ENCODE data around the gene EXOC6.

EXOC6 gene

DNA sequence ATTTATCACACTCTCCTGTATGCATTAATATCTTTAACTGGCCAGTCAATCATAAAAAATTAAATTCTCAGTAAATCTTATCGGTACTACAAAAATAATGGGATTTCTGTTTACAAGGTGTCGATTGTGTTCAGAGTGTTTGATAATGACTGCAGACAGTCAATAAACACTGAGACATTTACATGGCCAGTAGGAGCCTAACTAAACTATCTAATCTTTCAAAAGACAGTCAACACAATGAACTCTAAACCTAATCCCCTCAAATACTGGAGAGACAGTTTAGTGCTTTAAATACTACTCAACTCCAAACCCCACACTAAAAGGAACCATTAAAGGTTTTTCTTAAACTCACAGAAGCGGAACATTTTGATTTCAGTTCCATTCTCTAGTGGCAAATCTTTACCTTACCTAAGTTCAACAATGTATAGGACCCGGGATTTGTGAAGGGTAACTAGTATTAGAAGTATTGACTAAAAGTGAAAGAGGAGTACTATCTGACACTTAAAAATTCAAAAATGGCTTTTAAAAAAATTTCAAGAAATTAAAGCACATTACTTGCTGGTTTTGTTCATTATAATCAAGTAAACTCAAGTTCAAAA, 37.3 kb upstream of the EXOC6 start:
- no peak overlapping the region for H3K4me3 ChIP-seq (ENCODE audit: low read depth, low read length)
- DNase-seq = no peak
- no peaks in the 10 kb centered on the region for H3K36me3 ChIP-seq
- TF ChIP-seq, protein P1, sequence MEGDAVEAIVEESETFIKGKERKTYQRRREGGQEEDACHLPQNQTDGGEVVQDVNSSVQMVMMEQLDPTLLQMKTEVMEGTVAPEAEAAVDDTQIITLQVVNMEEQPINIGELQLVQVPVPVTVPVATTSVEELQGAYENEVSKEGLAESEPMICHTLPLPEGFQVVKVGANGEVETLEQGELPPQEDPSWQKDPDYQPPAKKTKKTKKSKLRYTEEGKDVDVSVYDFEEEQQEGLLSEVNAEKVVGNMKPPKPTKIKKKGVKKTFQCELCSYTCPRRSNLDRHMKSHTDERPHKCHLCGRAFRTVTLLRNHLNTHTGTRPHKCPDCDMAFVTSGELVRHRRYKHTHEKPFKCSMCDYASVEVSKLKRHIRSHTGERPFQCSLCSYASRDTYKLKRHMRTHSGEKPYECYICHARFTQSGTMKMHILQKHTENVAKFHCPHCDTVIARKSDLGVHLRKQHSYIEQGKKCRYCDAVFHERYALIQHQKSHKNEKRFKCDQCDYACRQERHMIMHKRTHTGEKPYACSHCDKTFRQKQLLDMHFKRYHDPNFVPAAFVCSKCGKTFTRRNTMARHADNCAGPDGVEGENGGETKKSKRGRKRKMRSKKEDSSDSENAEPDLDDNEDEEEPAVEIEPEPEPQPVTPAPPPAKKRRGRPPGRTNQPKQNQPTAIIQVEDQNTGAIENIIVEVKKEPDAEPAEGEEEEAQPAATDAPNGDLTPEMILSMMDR (IDR thresholded peaks at IDR 0.05; ENCODE audit: low read depth, low read length) = no peak
- no peaks in the 10 kb centered on the region for H3K9me3 ChIP-seq
- H3K4me1 ChIP-seq = no peaks in the 10 kb centered on the region; the same call in 1 of the 2 replicates
- H3K27me3 ChIP-seq = no peaks in the 10 kb centered on the region

DNA sequence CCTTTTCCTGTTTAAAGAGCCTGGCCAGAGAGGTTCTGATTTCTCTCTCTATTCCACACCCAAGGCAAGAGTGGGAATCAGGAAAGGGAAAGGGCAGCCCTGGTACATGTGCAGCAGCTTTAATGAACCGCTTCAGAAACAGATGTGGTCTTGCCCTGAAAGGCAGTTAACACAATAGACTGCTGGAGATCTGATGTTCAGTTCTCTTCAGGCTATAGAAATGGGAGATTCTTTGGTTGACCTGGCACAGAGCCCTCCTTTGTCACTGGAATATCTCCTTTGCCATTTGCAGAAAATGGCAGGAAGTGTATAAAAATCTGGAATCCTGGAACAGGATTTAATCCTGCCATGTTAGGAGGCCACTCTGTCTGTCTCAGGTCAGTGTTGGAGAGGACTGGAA, 36.3 kb upstream of the EXOC6 start:
- Histone ChIP-seq H3K4me1 (no peaks in the 10 kb centered on the region; the same call in 1 of the 2 replicates), H3K9me3 (no peaks in the 10 kb centered on the region), H3K4me3 (ENCODE audit: low read depth, low read length) (no peak overlapping the region), H3K36me3 (no peaks in the 10 kb centered on the region), H3K27me3 (no peaks in the 10 kb centered on the region)
- TF ChIP-seq, protein P1 (IDR thresholded peaks at IDR 0.05; ENCODE audit: low read depth, low read length) = no peak
- DNase-seq = no peak

DNA sequence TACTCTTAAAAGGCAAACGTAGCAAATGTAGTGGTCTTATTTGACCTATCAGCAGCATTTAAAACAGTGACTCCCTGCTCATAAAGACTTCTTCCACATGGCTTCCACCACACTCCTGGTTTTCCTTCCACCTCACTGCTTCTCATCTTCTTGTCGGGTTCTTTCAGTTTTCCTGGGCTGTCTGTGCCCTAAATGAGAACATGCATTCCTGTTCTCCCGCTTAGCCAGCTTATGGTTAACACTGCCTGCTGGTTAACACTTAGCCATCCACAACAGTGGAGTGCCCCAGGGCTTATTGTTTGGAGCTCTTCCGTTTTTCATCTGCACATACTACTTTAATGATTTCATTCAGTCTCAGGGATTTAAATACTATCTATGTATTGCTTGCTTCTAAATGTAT, 34.3 kb upstream of the EXOC6 start:
- Histone ChIP-seq H3K4me1 (no peaks in the 10 kb centered on the region; the same call in 1 of the 2 replicates), H3K36me3 (no peaks in the 10 kb centered on the region), H3K9me3 (no peaks in the 10 kb centered on the region), H3K27me3 (no peaks in the 10 kb centered on the region), H3K4me3 (ENCODE audit: low read depth, low read length) (no peak overlapping the region)
- DNase-seq = no peak
- TF ChIP-seq, protein P1 (IDR thresholded peaks at IDR 0.05; ENCODE audit: low read depth, low read length) = no peak

DNA sequence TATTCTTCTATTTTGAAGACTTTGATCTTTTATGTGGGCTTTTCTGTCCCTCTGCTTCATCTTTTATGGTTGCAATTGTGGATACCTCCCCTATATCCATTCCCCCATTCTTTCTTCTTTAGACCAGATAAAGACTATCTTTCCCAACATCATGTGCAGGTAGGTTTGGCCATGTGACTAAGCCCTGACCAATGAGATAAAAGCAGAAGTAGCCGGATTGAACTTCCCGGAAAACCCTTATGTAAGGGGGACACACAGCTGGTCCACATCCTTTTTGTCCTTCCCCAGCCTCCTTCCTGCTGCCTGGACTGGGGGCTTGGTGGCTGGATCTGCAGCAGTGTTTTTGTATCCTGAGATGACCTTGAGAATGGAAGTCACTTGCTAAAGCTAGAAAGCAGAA, 33.5 kb upstream of the EXOC6 start:
- Histone ChIP-seq H3K4me1 (no peaks in the 10 kb centered on the region; the same call in 1 of the 2 replicates), H3K4me3 (ENCODE audit: low read depth, low read length) (no peak overlapping the region), H3K27me3 (no peaks in the 10 kb centered on the region), H3K36me3 (no peaks in the 10 kb centered on the region), H3K9me3 (no peaks in the 10 kb centered on the region)
- DNase-seq = no peak
- TF ChIP-seq, protein P1 (IDR thresholded peaks at IDR 0.05; ENCODE audit: low read depth, low read length) = no peak

DNA sequence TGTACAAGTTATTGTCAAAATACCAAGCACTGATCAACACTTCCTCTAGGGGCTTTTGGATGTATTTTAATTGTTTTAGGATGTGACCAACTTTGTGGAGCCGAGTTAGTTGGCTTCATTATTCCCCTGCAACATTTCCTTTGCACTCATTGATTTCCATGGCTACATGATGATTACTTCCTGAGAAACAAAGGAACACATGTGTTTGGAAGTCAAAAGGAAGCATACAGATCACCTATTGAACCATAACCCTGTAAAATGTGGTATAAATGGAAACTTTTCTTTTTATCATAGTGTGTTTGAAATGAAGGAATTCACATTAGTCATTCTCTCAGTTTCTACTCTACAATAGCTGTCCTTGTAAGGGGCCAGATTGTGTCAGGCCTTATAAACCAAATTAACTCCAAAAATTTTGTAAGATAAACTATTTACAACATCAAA, 32.2 kb upstream of the EXOC6 start:
- no peak overlapping the region for H3K4me3 ChIP-seq (ENCODE audit: low read depth, low read length)
- H3K27me3 ChIP-seq = no peaks in the 10 kb centered on the region
- TF ChIP-seq, protein P1 (IDR thresholded peaks at IDR 0.05; ENCODE audit: low read depth, low read length) = no peak
- H3K36me3 ChIP-seq = no peaks in the 10 kb centered on the region
- no peak for DNase-seq
- H3K9me3 ChIP-seq = no peaks in the 10 kb centered on the region
- H3K4me1 ChIP-seq = no peaks in the 10 kb centered on the region; the same call in 1 of the 2 replicates

DNA sequence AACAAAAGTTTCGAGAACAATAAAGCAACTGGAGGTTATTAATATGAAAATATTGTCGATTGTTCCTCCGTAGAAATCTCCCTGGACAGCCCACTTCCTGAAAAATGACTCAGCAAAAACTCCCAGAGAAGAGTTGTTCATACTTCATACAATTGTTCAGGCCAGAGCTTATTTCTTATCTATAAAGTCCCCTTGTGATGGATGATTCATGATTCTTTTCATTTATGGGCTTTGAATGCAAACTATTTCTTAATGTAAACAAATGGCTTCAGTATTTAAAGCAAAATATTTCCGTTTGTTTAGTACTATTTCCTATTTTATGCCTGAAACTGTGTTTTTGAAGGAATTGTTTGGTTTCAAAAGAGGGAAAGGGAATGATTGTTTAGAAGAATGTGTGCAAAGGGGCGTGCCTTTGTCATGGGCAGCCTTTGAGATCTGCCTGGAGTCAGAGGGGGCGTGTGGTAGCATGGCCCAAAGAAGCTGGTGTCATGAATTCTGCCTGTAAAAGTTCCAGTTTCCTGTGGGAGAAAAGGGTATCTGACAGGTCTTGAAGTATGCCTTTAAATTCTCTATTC, 26.2 kb upstream of the EXOC6 start:
- no peak for DNase-seq
- TF ChIP-seq, protein P1 (IDR thresholded peaks at IDR 0.05; ENCODE audit: low read depth, low read length) = no peak
- no peaks in the 10 kb centered on the region for H3K9me3 ChIP-seq
- peaks cover 9% of the 10 kb centered on the region for H3K4me1 ChIP-seq
- H3K4me3 ChIP-seq (ENCODE audit: low read depth, low read length) = no peak overlapping the region
- H3K36me3 ChIP-seq = no peaks in the 10 kb centered on the region
- no peaks in the 10 kb centered on the region for H3K27me3 ChIP-seq
